Measurements from ENCODE around the gene HOXA4.

GRCh38 chr7:27079234-27079975, 51.2 kb downstream of the HOXA4 start:
- TF ChIP-seq POLR2AphosphoS5 (IDR thresholded peaks at IDR 0.05; ENCODE audit: low read depth) (no peak), CTCF (IDR thresholded peaks at IDR 0.05; ENCODE audit: insufficient read depth, low read length) (no peak), GABPA (IDR thresholded peaks at IDR 0.05; ENCODE audit: low read depth) (no peak), REST (IDR thresholded peaks at IDR 0.05; ENCODE audit: insufficient replicate concordance, low read depth) (no peak)

All from HL-60 (cell line).